Common myeloid progenitor, CD34-positive (primary cell): ENCODE measurements around the gene CLMN.

Source experiments
- CTCF ChIA-PET: fragments of 350-600 bp; sonication (Branson Sonifier 250); formaldehyde crosslinking; loops from one replicate; lab custom pipeline; 2021; ENCODE audit warnings: antibody characterized with exemption; lab: Charles Lee
- POLR2A ChIA-PET: fragments of 350-600 bp; sonication (Branson Sonifier 250); formaldehyde crosslinking; loops from one replicate; lab custom pipeline; 2021; ENCODE audit warnings: antibody characterized with exemption; lab: Charles Lee
- DNase-seq, 3 donors: peaks; one replicate each; pipeline versions ENCODE4 v3.0.0 to v3.0.0-alpha.2; 2013
- H3K27ac ChIP-seq, 2 experiments: 1 replicate in 1 of 2; 2 replicates in 1 of 2; pipeline ENCODE4 v1.7.0; 2013; ENCODE audit warnings: inconsistent platforms in 2 of 2, low read length in 2 of 2, mild to moderate bottlenecking in 2 of 2, low read depth in 1 of 2, moderate library complexity in 1 of 2; ENCODE audit not compliant: severe bottlenecking in 2 of 2, insufficient read depth in 1 of 2, poor library complexity in 1 of 2
- H3K27me3 ChIP-seq, 5 experiments: replicated peaks in 2 of 5; 1 replicate in 3 of 5; 2 replicates in 2 of 5; pipeline versions ENCODE4 v1.6.1 to v1.7.0; 2013; ENCODE audit warnings: low read length in 4 of 5, mild to moderate bottlenecking in 2 of 5, moderate library complexity in 2 of 5, inconsistent platforms in 1 of 5; ENCODE audit not compliant: insufficient read depth in 5 of 5, control insufficient read depth in 4 of 5
- H3K36me3 ChIP-seq, 4 experiments: 1 replicate in 2 of 4; 2 replicates in 2 of 4; pipeline versions ENCODE4 v1.6.1 to v1.7.0; 2013; ENCODE audit warnings: low read length in 3 of 4, control low read depth in 1 of 4, mild to moderate bottlenecking in 1 of 4; ENCODE audit not compliant: control insufficient read depth in 4 of 4, insufficient read depth in 4 of 4
- H3K4me1 ChIP-seq, 4 experiments: 1 replicate in 3 of 4; 2 replicates in 1 of 4; pipeline versions ENCODE4 v1.6.1 to v1.7.1; 2013; ENCODE audit warnings: low read length in 3 of 4, mild to moderate bottlenecking in 3 of 4, control low read depth in 1 of 4, inconsistent platforms in 1 of 4, moderate library complexity in 1 of 4; ENCODE audit not compliant: control insufficient read depth in 4 of 4, insufficient read depth in 4 of 4; ENCODE audit errors: control extremely low read depth in 1 of 4
- H3K4me3 ChIP-seq, 7 experiments: 1 replicate in 4 of 7; 2 replicates in 3 of 7; pipeline versions ENCODE4 v1.5.1 to v1.7.0; 2013; ENCODE audit warnings: mild to moderate bottlenecking in 7 of 7, low read length in 6 of 7, moderate library complexity in 6 of 7, inconsistent platforms in 2 of 7, low read depth in 2 of 7, control low read depth in 1 of 7; ENCODE audit not compliant: insufficient read depth in 4 of 7, control insufficient read depth in 1 of 7; ENCODE audit errors: extremely low read depth in 1 of 7
- H3K9me3 ChIP-seq, 5 experiments: 1 replicate in 4 of 5; 2 replicates in 1 of 5; pipeline versions ENCODE4 v1.6.1 to v1.7.1; 2013; ENCODE audit warnings: low read length in 4 of 5, mild to moderate bottlenecking in 2 of 5, inconsistent platforms in 1 of 5, low read depth in 1 of 5, moderate library complexity in 1 of 5; ENCODE audit not compliant: control insufficient read depth in 4 of 5, insufficient read depth in 2 of 5; ENCODE audit errors: control extremely low read depth in 1 of 5
- whole genome bisulfite sequencing: methylation state at CpG from one replicate; pipeline ENCODE4 v1.1.5; 2013; ENCODE audit not compliant: insufficient coverage; 5-methylcytosine and 5-hydroxymethylcytosine counted together

CLMN gene

GRCh38 chr14:95195031-95195430 is 124.7 kb downstream of the CLMN start:
- no peaks in the 10 kb centered on the region for H3K36me3 ChIP-seq
- DNase-seq: no peak
- WGBS: 97% methylated on average over 6 of the region's 6 CpGs
- H3K4me1 ChIP-seq: peaks cover 0 to 23% (median 20%) of the 10 kb centered on the region in 4 experiments
- no peak overlapping the region for H3K27ac ChIP-seq
- no peaks in the 10 kb centered on the region for H3K27me3 ChIP-seq
- ChIA-PET CTCF (interaction anchor here (1.3 to 2.7 kb wide), 3 partner anchors 9 to 83 kb away, joined by 8 to 26 read pairs (median 10); no protein-coding TSS in a partner anchor), POLR2A (no interaction called here)
- H3K9me3 ChIP-seq: no peaks in the 10 kb centered on the region
- H3K4me3 ChIP-seq: no peak overlapping the region

DNA sequence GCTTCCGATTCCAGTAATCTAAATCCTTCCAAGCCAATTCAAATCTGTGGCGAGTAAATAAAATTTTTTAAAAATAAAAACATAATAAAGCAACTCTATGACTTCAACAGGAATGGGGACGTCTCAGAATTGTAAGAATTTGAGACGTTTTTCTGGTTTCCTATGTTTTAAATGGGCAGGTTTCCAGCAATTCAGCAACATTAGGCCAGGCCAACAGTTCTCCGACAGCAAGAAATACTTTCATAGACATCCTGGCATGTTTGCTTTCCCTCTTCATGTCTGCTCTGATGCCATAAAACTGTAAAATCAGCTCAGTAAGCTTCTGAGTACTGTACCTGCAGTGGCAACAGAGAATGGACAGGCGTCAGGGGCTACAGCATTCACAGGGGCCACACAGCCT is 126.6 kb downstream of the CLMN start:
- ChIA-PET CTCF (interaction anchor here (1.0 to 1.1 kb wide), 2 partner anchors 35 to 62 kb away, joined by 3 read pairs; partner anchors contain the start of gene DICER1), POLR2A (no interaction called here)
- H3K9me3 ChIP-seq: peaks cover 0 to 6% (median 0%) of the 10 kb centered on the region in 5 experiments
- no peak for DNase-seq
- 78% methylated on average over 3 of the region's 6 CpGs for WGBS
- no peak overlapping the region for H3K27ac ChIP-seq
- no peak overlapping the region for H3K4me3 ChIP-seq
- H3K27me3 ChIP-seq: no peaks in the 10 kb centered on the region
- no peaks in the 10 kb centered on the region for H3K36me3 ChIP-seq
- peaks cover 0 to 23% (median 21%) of the 10 kb centered on the region in 4 experiments for H3K4me1 ChIP-seq

- Histone ChIP-seq H3K36me3 (no peaks in the 10 kb centered on the region), H3K9me3 (peaks cover 0 to 9% (median 0%) of the 10 kb centered on the region in 5 experiments), H3K4me3 (no peak overlapping the region), H3K27ac (no peak overlapping the region), H3K4me1 (peaks cover 0 to 26% (median 22%) of the 10 kb centered on the region in 4 experiments), H3K27me3 (no peaks in the 10 kb centered on the region)
- 100% methylated on average over 5 of the region's 6 CpGs for WGBS
- CTCF ChIA-PET: interaction anchor here (0.8 to 1.1 kb wide), 3 partner anchors 15 to 61 kb away, joined by 3 to 4 read pairs (median 3); partner anchors contain the start of gene DICER1
- DNase-seq: peak in 2 of 3 donors; percentile 12 to 38
- POLR2A ChIA-PET: no interaction called here
Measured at GRCh38 chr14:95192311-95192710, 127.4 kb downstream of the CLMN start.

DNA sequence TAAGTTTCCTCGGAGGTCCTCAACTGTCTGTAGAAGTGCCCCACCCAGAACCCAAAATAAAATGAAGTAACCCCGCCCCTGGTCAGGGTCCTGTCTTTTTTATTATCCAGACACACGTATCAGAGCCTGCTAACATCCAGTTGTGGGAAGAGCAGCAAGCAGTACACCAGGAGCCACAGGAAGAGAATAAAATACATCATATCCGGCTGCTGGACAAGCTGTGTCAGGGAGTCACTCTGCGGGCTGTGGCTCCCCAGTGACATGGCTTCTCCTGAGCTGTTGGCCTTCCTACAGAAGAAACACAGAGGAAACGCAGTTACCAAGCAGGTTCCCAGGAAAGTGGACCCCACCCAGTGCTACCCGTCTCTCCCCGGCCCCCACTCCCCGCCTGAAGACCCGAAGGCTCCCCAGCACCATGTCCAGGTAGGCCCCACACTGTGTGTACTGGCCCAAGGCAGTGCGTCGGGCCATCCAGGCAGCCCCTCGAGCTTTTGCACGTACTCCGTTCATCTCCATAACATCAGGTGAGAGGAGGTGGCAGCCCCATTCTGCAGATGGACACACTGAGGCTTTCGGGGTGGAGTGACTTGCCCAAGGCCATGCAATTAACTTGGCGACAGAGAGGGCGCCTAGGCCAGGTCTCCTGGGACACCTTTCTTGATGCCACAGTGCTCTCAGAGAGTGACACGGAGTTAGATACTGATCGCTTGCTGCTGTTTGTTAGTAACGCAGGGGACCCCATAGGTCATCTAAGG is 128.1 kb downstream of the CLMN start:
- Histone ChIP-seq H3K4me3 (peak overlapping the region in 3 of 7 experiments; percentile 3 to 56 (median 28)), H3K27ac (peak overlapping the region in 1 of 2 experiments; percentile 7), H3K27me3 (no peaks in the 10 kb centered on the region), H3K4me1 (peaks cover under 1 to 32% (median 28%) of the 10 kb centered on the region in 4 experiments), H3K36me3 (no peaks in the 10 kb centered on the region), H3K9me3 (peaks cover 0 to 9% (median 0%) of the 10 kb centered on the region in 5 experiments)
- ChIA-PET POLR2A (interaction anchor here (0.5 kb wide), 1 partner anchor 21 kb away, joined by 3 read pairs; no protein-coding TSS in a partner anchor), CTCF (interaction anchor here (0.8 to 1.2 kb wide), 2 partner anchors 15 to 17 kb away, joined by 4 to 6 read pairs; no protein-coding TSS in a partner anchor)
- DNase-seq: peak; percentile 54 to 85 (median 74)
- 69% methylated on average over 17 of the region's 21 CpGs for WGBS

GRCh38 chr14:95190857-95191256 is 128.9 kb downstream of the CLMN start:
- Histone ChIP-seq H3K9me3 (peaks cover 0 to 9% (median 0%) of the 10 kb centered on the region in 5 experiments), H3K36me3 (no peaks in the 10 kb centered on the region), H3K27me3 (no peaks in the 10 kb centered on the region), H3K27ac (no peak overlapping the region), H3K4me3 (peak overlapping the region in 3 of 7 experiments; percentile 10 to 56 (median 28)), H3K4me1 (peaks cover 3 to 37% (median 34%) of the 10 kb centered on the region in 4 experiments)
- DNase-seq: no peak
- WGBS: 93% methylated on average over 5 of the region's 7 CpGs
- CTCF ChIA-PET: interaction anchor here (1.2 to 2.0 kb wide), 3 partner anchors 11 to 30 kb away, joined by 4 to 6 read pairs (median 5); no protein-coding TSS in a partner anchor
- POLR2A ChIA-PET: interaction anchor here (0.5 kb wide), 1 partner anchor 20 kb away, joined by 3 read pairs; no protein-coding TSS in a partner anchor

DNA sequence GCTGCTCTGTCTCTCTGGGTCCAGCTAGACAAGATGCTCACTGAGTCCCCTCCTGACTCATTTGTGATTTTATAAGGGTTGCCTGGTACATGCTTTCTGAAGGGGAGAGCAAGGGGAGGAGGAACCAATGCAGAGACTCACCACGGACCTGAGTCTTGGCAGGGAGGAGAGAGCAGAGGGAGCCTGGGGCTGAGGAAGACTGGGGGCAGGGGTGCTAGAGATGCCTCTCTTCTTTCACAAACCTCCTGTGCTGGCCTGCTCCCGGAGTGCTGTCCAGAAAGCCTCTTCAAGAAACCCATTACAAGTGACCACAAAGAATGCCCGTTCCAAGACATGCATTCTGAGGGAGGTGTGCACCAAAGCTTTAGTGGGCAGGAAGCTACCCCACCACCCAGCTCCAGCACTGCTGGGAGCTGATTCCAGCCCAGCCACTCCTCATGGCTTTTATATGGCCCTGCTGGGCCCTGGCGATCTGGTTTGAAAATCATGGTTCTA is 129.3 kb downstream of the CLMN start:
- WGBS: 49% methylated on average over 3 of the region's 4 CpGs
- CTCF ChIA-PET: interaction anchor here (1.6 to 2.0 kb wide), 2 partner anchors 11 to 30 kb away, joined by 4 to 5 read pairs; no protein-coding TSS in a partner anchor
- Histone ChIP-seq H3K36me3 (no peaks in the 10 kb centered on the region), H3K27me3 (no peaks in the 10 kb centered on the region), H3K9me3 (peaks cover 0 to 9% (median 0%) of the 10 kb centered on the region in 5 experiments), H3K4me3 (no peak overlapping the region), H3K27ac (no peak overlapping the region), H3K4me1 (peaks cover 3 to 42% (median 39%) of the 10 kb centered on the region in 4 experiments)
- POLR2A ChIA-PET: no interaction called here
- DNase-seq: no peak
